NCI-H128 (cell line): ENCODE results near the gene COL16A1.
"Not testable (repeated sequence)": the region's sequence is repeated elsewhere in the genome, so short reads cannot be mapped to it uniquely, and the experiment has no call there.

Experiments used
- DNase-seq: peaks from one replicate; lab custom pipeline; 2025; ENCODE audit not compliant: unreplicated experiment; lab: John Stamatoyannopoulos, UW

COL16A1 gene

GRCh38 chr1:31707059-31707600 is 3.3 kb upstream of the COL16A1 start:
- not testable (repeated sequence) for DNase-seq

- no peak for DNase-seq
These were observed 2.7 kb upstream of the COL16A1 start for GRCh38 chr1:31706384-31707058.

- DNase-seq: no peak
These were observed 1.5 kb upstream of the COL16A1 start for GRCh38 chr1:31705080-31705866.

- DNase-seq: no peak
These were observed 658 bp upstream of the COL16A1 start for GRCh38 chr1:31704271-31705079.

GRCh38 chr1:31702836-31703404 is 897 bp downstream of the COL16A1 start:
- DNase-seq: no peak

- DNase-seq: no peak
These were observed 2.6 kb downstream of the COL16A1 start for GRCh38 chr1:31701091-31701736.

GRCh38 chr1:31700468-31701090 is 3.2 kb downstream of the COL16A1 start:
- no peak for DNase-seq

- no peak for DNase-seq
These were observed 4.4 kb downstream of the COL16A1 start for GRCh38 chr1:31699341-31699891.

- DNase-seq: no peak
These were observed 6.3 kb downstream of the COL16A1 start for GRCh38 chr1:31697369-31697984.

- DNase-seq: no peak
These were observed 7.6 kb downstream of the COL16A1 start for GRCh38 chr1:31696242-31696641.

- DNase-seq: no peak
These were observed 8.5 kb downstream of the COL16A1 start for GRCh38 chr1:31695327-31695726.

GRCh38 chr1:31694964-31695313 is 8.9 kb downstream of the COL16A1 start:
- DNase-seq: no peak

- no peak for DNase-seq
These were observed 9.5 kb downstream of the COL16A1 start for GRCh38 chr1:31694069-31694963.

- DNase-seq: no peak
These were observed 10.6 kb downstream of the COL16A1 start for GRCh38 chr1:31693231-31693630.

- no peak for DNase-seq
These were observed 11.9 kb downstream of the COL16A1 start for GRCh38 chr1:31691951-31692350.

- no peak for DNase-seq
These were observed 12.4 kb downstream of the COL16A1 start for GRCh38 chr1:31691446-31691845.

GRCh38 chr1:31690921-31691320 is 12.9 kb downstream of the COL16A1 start:
- DNase-seq: no peak

- DNase-seq: no peak
These were observed 14.0 kb downstream of the COL16A1 start for GRCh38 chr1:31689854-31690253.
